PC-3 (cell line): Measurements from ENCODE around the gene SUSD4. TPM values are rescaled to one million over a fixed set of nuclear protein-coding genes. Genes with fewer than 3 reads are reported as not detected.

ENCODE experiments used
- ATAC-seq: fragments of 200-7000 bp; cut with Tn5 transposase; 2 replicates; pipeline ENCODE4 v1.9.1; 2020; ENCODE audit warnings: mild to moderate bottlenecking, moderate library complexity
- BruUV-seq: library from RNA; stranded (reverse); fragments of 400-500 nt; replicated peaks from 2 replicates; lab custom pipeline; 2021; lab: Mats Ljungman, UMichigan
- CTCF ChIA-PET: fragments of 300-600 bp; sonication (Branson Sonifier 250); formaldehyde crosslinking; loops from one replicate; lab custom pipeline; 2022; ENCODE audit warnings: antibody characterized with exemption; lab: Charles Lee
- POLR2A ChIA-PET: fragments of 300-600 bp; sonication (Branson Sonifier 250); formaldehyde crosslinking; loops from one replicate; lab custom pipeline; 2022; ENCODE audit warnings: antibody characterized with exemption; ENCODE audit not compliant: unreplicated experiment; lab: Charles Lee
- DNase-seq: peaks from one replicate; pipeline ENCODE4 v3.0.0-alpha.2; 2015
- H2AFZ ChIP-seq: fragments of 300-600 bp; sonication (generic); 2 replicates; pipeline ENCODE4 v1.6.0; 2016; ENCODE audit warnings: antibody characterized with exemption, low read length
- H3F3A ChIP-seq: fragments of 300-600 bp; sonication (generic); one replicate; pipeline ENCODE4 v1.6.0; 2017; ENCODE audit warnings: antibody characterized with exemption, low read length, control low read depth, mild to moderate bottlenecking; ENCODE audit not compliant: unreplicated experiment
- H3K27ac ChIP-seq: fragments of 300-600 bp; sonication (generic); 2 replicates; pipeline ENCODE4 v1.5.1; 2016; ENCODE audit warnings: mild to moderate bottlenecking, low read length
- H3K27me3 ChIP-seq: fragments of 300-600 bp; sonication (generic); 2 replicates; pipeline ENCODE4 v1.6.1; 2016; ENCODE audit warnings: low read length, mixed read lengths
- H3K36me3 ChIP-seq: fragments of 300-600 bp; sonication (generic); 2 replicates; pipeline ENCODE4 v1.6.1; 2016; ENCODE audit warnings: low read depth, mixed run types, low read length, mixed read lengths
- H3K4me1 ChIP-seq: fragments of 300-600 bp; sonication (generic); 2 replicates; pipeline ENCODE4 v1.5.1; 2016; ENCODE audit warnings: low read length; ENCODE audit not compliant: insufficient read depth
- H3K4me2 ChIP-seq: fragments of 300-600 bp; sonication (generic); 2 replicates; pipeline ENCODE4 v1.6.0; 2016; ENCODE audit warnings: low read length
- H3K4me3 ChIP-seq: fragments of 300-600 bp; sonication (generic); 2 replicates; pipeline ENCODE4 v1.5.1; 2016; ENCODE audit warnings: mild to moderate bottlenecking, low read length, mixed read lengths
- H3K79me2 ChIP-seq: fragments of 300-600 bp; sonication (generic); 2 replicates; pipeline ENCODE4 v1.6.1; 2017; ENCODE audit warnings: low read length, mixed read lengths
- H3K9ac ChIP-seq: fragments of 300-600 bp; sonication (generic); 2 replicates; pipeline ENCODE4 v1.6.0; 2016; ENCODE audit warnings: mild to moderate bottlenecking, low read length
- H3K9me2 ChIP-seq: fragments of 300-600 bp; sonication (generic); replicated peaks from 2 replicates; pipeline ENCODE4 v1.6.1; 2016; ENCODE audit warnings: mixed run types, low read length, mixed read lengths
- H3K9me3 ChIP-seq: fragments of 300-600 bp; sonication (generic); 2 replicates; pipeline ENCODE4 v1.6.1; 2016; ENCODE audit warnings: low read length, mixed read lengths
- H4K20me1 ChIP-seq: fragments of 300-600 bp; sonication (generic); 2 replicates; pipeline ENCODE4 v1.6.1; 2016; ENCODE audit warnings: low read length, mixed read lengths
- CTCF ChIP-seq: fragments of 300-600 bp; sonication (generic); conservative IDR thresholded peaks from 2 replicates; pipeline ENCODE4 v1.5.1; 2017; ENCODE audit warnings: antibody characterized with exemption, low read depth, mild to moderate bottlenecking, low read length
- EZH2 ChIP-seq: fragments of 300-600 bp; sonication (generic); IDR thresholded peaks from one replicate; pipeline ENCODE4 v1.6.1; 2017; ENCODE audit warnings: antibody characterized with exemption, mild to moderate bottlenecking, low read length; ENCODE audit not compliant: unreplicated experiment
- EZH2phosphoT487 ChIP-seq: fragments of 300-600 bp; sonication (generic); IDR thresholded peaks from 2 replicates; pipeline ENCODE4 v1.6.1; 2018; ENCODE audit warnings: mild to moderate bottlenecking, antibody characterized with exemption, low read length, borderline replicate concordance
- intact Hi-C: fragments of 100-400 bp; cut with micrococcal nuclease; formaldehyde crosslinking; loops from 2 replicates; pipeline ENCODE4 v1.9.0; 2023
- total RNA-seq: library from RNA; depleted of rRNA; stranded (reverse); fragments of >200 nt; gene quantifications from 2 replicates; pipeline ENCODE4 v1.2.3, GENCODE V29; 2014

SUSD4 gene
- total RNA-seq, 1 experiment from 2014 or later, result 5.2 TPM

GRCh38 chr1:223353939-223354338 lies 10.0 kb downstream of the SUSD4 start:
- ChIA-PET POLR2A (no interaction called here), CTCF (interaction anchor here (0.6 to 0.7 kb wide), 2 partner anchors 10 to 220 kb away, joined by 6 to 8 read pairs; partner anchors contain the start of gene SUSD4)
- Histone ChIP-seq H3K36me3 (no peaks in the 10 kb centered on the region), H3F3A (no peaks in the 10 kb centered on the region), H4K20me1 (no peaks in the 10 kb centered on the region), H3K4me2 (no peak overlapping the region), H3K27me3 (peaks cover 80% of the 10 kb centered on the region), H3K9me3 (no peaks in the 10 kb centered on the region), H3K27ac (no peak overlapping the region), H3K9me2 (no peaks in the 10 kb centered on the region), H3K79me2 (no peaks in the 10 kb centered on the region), H3K9ac (no peak overlapping the region), H3K4me1 (no peaks in the 10 kb centered on the region), H2AFZ (no peak overlapping the region), H3K4me3 (no peak overlapping the region)
- no peak for TF ChIP-seq EZH2phosphoT487
- TF ChIP-seq EZH2, result no peak
- TF ChIP-seq CTCF, result no peak
- BruUV-seq, result no TSS peak
- ATAC-seq (no peak), DNase-seq (no peak)
- intact Hi-C loops, result no loop called here

GRCh38 chr1:223352944-223353343 lies 11.0 kb downstream of the SUSD4 start:
- H3K36me3 ChIP-seq, result no peaks in the 10 kb centered on the region
- H3K9me2 ChIP-seq, result no peaks in the 10 kb centered on the region
- ChIA-PET POLR2A (no interaction called here), CTCF (no interaction called here)
- H2AFZ ChIP-seq, result no peak overlapping the region
- H3K4me1 ChIP-seq, result no peaks in the 10 kb centered on the region
- no TSS peak for BruUV-seq
- no peak overlapping the region for H3K4me2 ChIP-seq
- H3F3A ChIP-seq, result no peaks in the 10 kb centered on the region
- H3K79me2 ChIP-seq, result no peaks in the 10 kb centered on the region
- no peak for ATAC-seq
- no peak for TF ChIP-seq CTCF
- no peak for TF ChIP-seq EZH2
- TF ChIP-seq EZH2phosphoT487, result no peak
- no peaks in the 10 kb centered on the region for H4K20me1 ChIP-seq
- no peak overlapping the region for H3K4me3 ChIP-seq
- no peak for DNase-seq
- intact Hi-C loops, result no loop called here
- H3K9ac ChIP-seq, result no peak overlapping the region
- H3K27ac ChIP-seq, result no peak overlapping the region
- peaks cover 70% of the 10 kb centered on the region for H3K27me3 ChIP-seq
- H3K9me3 ChIP-seq, result no peaks in the 10 kb centered on the region

- no peak for ATAC-seq
Observed at GRCh38 chr1:223350361-223350908, 13.5 kb downstream of the SUSD4 start.

More at GRCh38 chr1:223350361-223350908, 13.5 kb downstream of the SUSD4 start:
- Histone ChIP-seq H3K79me2 (no peaks in the 10 kb centered on the region), H3K36me3 (no peaks in the 10 kb centered on the region), H3K9ac (no peak overlapping the region), H3K4me2 (no peak overlapping the region), H3K4me3 (no peak overlapping the region), H2AFZ (no peak overlapping the region), H3K27ac (no peak overlapping the region), H3F3A (no peaks in the 10 kb centered on the region), H3K27me3 (peaks cover 56% of the 10 kb centered on the region), H3K9me2 (no peaks in the 10 kb centered on the region), H3K4me1 (no peaks in the 10 kb centered on the region), H4K20me1 (no peaks in the 10 kb centered on the region), H3K9me3 (no peaks in the 10 kb centered on the region)
- ChIA-PET CTCF (no interaction called here), POLR2A (no interaction called here)
- DNase-seq, result no peak
- no peak for TF ChIP-seq EZH2phosphoT487
- TF ChIP-seq EZH2, result no peak
- TF ChIP-seq CTCF, result no peak
- BruUV-seq, result no TSS peak
- intact Hi-C loops, result no loop called here
